Psoas muscle (tissue), 8 donors: ENCODE results near the gene XRCC5. TPM values are rescaled to one million over a fixed set of nuclear protein-coding genes. Genes with fewer than 3 reads are reported as not detected.

Source experiments
- ATAC-seq, 4 donors: fragments of 200-7000 bp; cut with Tn5 transposase; one replicate each; pipeline ENCODE4 v1.9.1; 2020; ENCODE audit warnings: moderate library complexity in 3 of 4, mild to moderate bottlenecking in 2 of 4
- DNase-seq, 2 donors: peaks; one replicate each; pipeline ENCODE4 v3.0.0-alpha.2; 2020
- H3K27ac ChIP-seq: fragments of 200-600 bp; one replicate; pipeline ENCODE4 v1.8.0; 2022
- H3K27me3 ChIP-seq, 3 donors: fragments of 200-600 bp in 1 of 3; one replicate each; pipeline versions ENCODE4 v1.6.1 to v1.8.0; 2013 to 2022; ENCODE audit warnings: low read length in 2 of 3, mild to moderate bottlenecking in 2 of 3, moderate library complexity in 1 of 3; ENCODE audit not compliant: insufficient read depth in 3 of 3
- H3K36me3 ChIP-seq, 2 donors: fragments of 200-600 bp in 1 of 2; one replicate each; pipeline versions ENCODE4 v1.6.1 to v1.8.0; 2013 to 2022; ENCODE audit warnings: low read depth in 1 of 2, mild to moderate bottlenecking in 1 of 2, moderate library complexity in 1 of 2; ENCODE audit not compliant: insufficient read depth in 1 of 2
- H3K4me1 ChIP-seq: fragments of 200-600 bp; one replicate; pipeline ENCODE4 v1.8.0; 2022
- H3K4me3 ChIP-seq: fragments of 200-600 bp; one replicate; pipeline ENCODE4 v1.8.0; 2022; ENCODE audit warnings: mild to moderate bottlenecking
- H3K9me3 ChIP-seq: fragments of 200-600 bp; one replicate; pipeline ENCODE4 v1.8.0; 2022
- CTCF ChIP-seq: fragments of 200-600 bp; IDR thresholded peaks from one replicate; pipeline ENCODE4 v1.8.0; 2022; ENCODE audit warnings: antibody characterized with exemption
- WGBS, 3 donors: extraction: QIAGEN DNeasy Blood & Tissue Kit; methylation state at CpG; one replicate each; pipeline versions ENCODE4 v1.1.6 to v1.1.7; 2013; 5-methylcytosine and 5-hydroxymethylcytosine counted together
- intact Hi-C, 2 donors: fragments of 100-400 bp; cut with DNase I; formaldehyde crosslinking; loops; one replicate each; pipeline versions ENCODE4 v1.11.0 to v1.14.2; 2022
- polyA plus RNA-seq, 3 donors: library from polyadenylated mRNA; stranded (reverse); fragments of 200-250 nt; gene quantifications; one replicate each; pipeline ENCODE4 v1.2.3, GENCODE V29; 2013
- total RNA-seq, 4 donors: library from RNA; stranded (reverse); fragmentation: NEBNext Ultra II Directional in 2 of 4; extraction: Animal tissue kit (Norgen Biotek cat#: 25700) in 2 of 4; gene quantifications; one replicate each; pipeline versions ENCODE4 v1.2.1 to v1.2.4, GENCODE V29; 2021 to 2023
- donor health status: healthy with polysubstance abuse.
- donor health status: DM: no; HTN: no; CAD: no; lungs with moderate emphysema.
- donor health status: Bipolar disorder and iron deficiency.
- donor health status: healthy.
- donor health status: DM: yes; HTN: yes; CAD: no.
- donor health status: DM: no; HTN: no; CAD: no.
- donor health status: DM: no; HTN: no; CAD: no.
- donor health status: DM: yes; HTN: yes; CAD: no.

XRCC5 gene
- total and polyA plus RNA-seq, 7 donors = 75.3 to 173 (median 140) TPM

DNA sequence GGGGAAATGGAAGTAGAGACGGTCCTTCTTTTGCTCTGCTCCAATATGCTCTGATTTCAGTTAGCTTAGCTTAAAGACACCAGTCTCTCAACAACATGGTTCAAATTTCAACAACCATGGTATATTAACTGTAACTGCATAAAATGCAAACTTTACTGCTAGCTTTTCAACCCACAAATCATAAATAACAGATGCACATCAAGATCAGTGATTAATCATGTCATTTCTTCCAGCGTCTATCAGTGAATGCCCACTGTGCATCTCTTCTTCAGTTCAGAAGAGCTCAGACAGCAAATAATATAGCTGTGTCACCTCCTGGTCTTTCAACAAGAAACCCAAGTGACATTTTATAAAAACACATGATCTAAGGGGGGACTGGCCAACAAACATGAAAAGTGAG lies 40.1 kb upstream of the XRCC5 start:
- Histone ChIP-seq H3K27me3 (no peaks in the 10 kb centered on the region), H3K4me3 (no peak overlapping the region), H3K36me3 (peaks cover 0 to 20% of the 10 kb centered on the region in 2 donors), H3K27ac (no peak overlapping the region), H3K4me1 (no peaks in the 10 kb centered on the region), H3K9me3 (no peaks in the 10 kb centered on the region)
- intact Hi-C loops = no loop called here
- 62 to 85% (median 69%) methylated on average over 2 of the region's 2 CpGs for WGBS, 3 donors
- no peak for ATAC-seq
- TF ChIP-seq CTCF = no peak
- DNase-seq = no peak

GRCh38 chr2:216070195-216070594 lies 39.0 kb upstream of the XRCC5 start:
- Histone ChIP-seq H3K27ac (no peak overlapping the region), H3K9me3 (no peaks in the 10 kb centered on the region), H3K4me1 (no peaks in the 10 kb centered on the region), H3K36me3 (peaks cover 0 to 14% of the 10 kb centered on the region in 2 donors), H3K27me3 (no peaks in the 10 kb centered on the region), H3K4me3 (no peak overlapping the region)
- ATAC-seq (no peak), DNase-seq (no peak)
- 78 to 83% (median 82%) methylated on average over 6 of the region's 6 CpGs for WGBS, 3 donors
- intact Hi-C loops = no loop called here
- no peak for TF ChIP-seq CTCF

GRCh38 chr2:216071111-216071851 lies 37.9 kb upstream of the XRCC5 start:
- Histone ChIP-seq H3K36me3 (peaks cover 0 to 5% of the 10 kb centered on the region in 2 donors), H3K4me3 (no peak overlapping the region), H3K9me3 (no peaks in the 10 kb centered on the region), H3K4me1 (no peaks in the 10 kb centered on the region), H3K27ac (no peak overlapping the region), H3K27me3 (no peaks in the 10 kb centered on the region)
- intact Hi-C loops = no loop called here
- ATAC-seq (no peak), DNase-seq (no peak)
- WGBS, 3 donors = 70 to 74% (median 74%) methylated on average over 12 of the region's 12 CpGs
- TF ChIP-seq CTCF = no peak

GRCh38 chr2:216072473-216072872 lies 36.7 kb upstream of the XRCC5 start:
- ATAC-seq (no peak), DNase-seq (no peak)
- no peaks in the 10 kb centered on the region for H3K4me1 ChIP-seq
- intact Hi-C loops = no loop called here
- no peaks in the 10 kb centered on the region for H3K9me3 ChIP-seq
- H3K27ac ChIP-seq = no peak overlapping the region
- no peak for TF ChIP-seq CTCF
- peaks cover 0 to 5% of the 10 kb centered on the region in 2 donors for H3K36me3 ChIP-seq
- no peaks in the 10 kb centered on the region for H3K27me3 ChIP-seq
- H3K4me3 ChIP-seq = no peak overlapping the region

- no peaks in the 10 kb centered on the region for H3K4me1 ChIP-seq
- no peak overlapping the region for H3K4me3 ChIP-seq
- no peaks in the 10 kb centered on the region for H3K9me3 ChIP-seq
- H3K36me3 ChIP-seq = peaks cover 0 to 5% of the 10 kb centered on the region in 2 donors
- no peaks in the 10 kb centered on the region for H3K27me3 ChIP-seq
- ATAC-seq (no peak), DNase-seq (no peak)
- intact Hi-C loops = no loop called here
- no peak for TF ChIP-seq CTCF
- H3K27ac ChIP-seq = no peak overlapping the region
These were observed 35.4 kb upstream of the XRCC5 start for GRCh38 chr2:216073773-216074172.
